ENCODE results near the gene CDC73.

CDC73 gene

GRCh38 chr1:193241132-193241827 lies 119.4 kb downstream of the CDC73 start:
- H3K4me3 ChIP-seq (ENCODE audit: low read depth, low read length) = no peak overlapping the region
- TF ChIP-seq CTCF (IDR thresholded peaks at IDR 0.05; ENCODE audit: borderline replicate concordance, insufficient read depth, low read depth, low read length) = no peak

GRCh38 chr1:193242000-193242399 lies 120.2 kb downstream of the CDC73 start:
- TF ChIP-seq CTCF (IDR thresholded peaks at IDR 0.05; ENCODE audit: borderline replicate concordance, insufficient read depth, low read depth, low read length) = no peak

GRCh38 chr1:193249187-193249586 lies 127.4 kb downstream of the CDC73 start:
- no peak for TF ChIP-seq CTCF (IDR thresholded peaks at IDR 0.05; ENCODE audit: borderline replicate concordance, insufficient read depth, low read depth, low read length)
- no peak overlapping the region for H3K4me3 ChIP-seq (ENCODE audit: low read depth, low read length)

More at GRCh38 chr1:193242000-193242399, 120.2 kb downstream of the CDC73 start:
- H3K4me3 ChIP-seq (ENCODE audit: low read depth, low read length) = no peak overlapping the region

GRCh38 chr1:193251950-193252349 lies 130.1 kb downstream of the CDC73 start:
- TF ChIP-seq CTCF (IDR thresholded peaks at IDR 0.05; ENCODE audit: borderline replicate concordance, insufficient read depth, low read depth, low read length) = no peak
- no peak overlapping the region for H3K4me3 ChIP-seq (ENCODE audit: low read depth, low read length)

GRCh38 chr1:193256019-193256418 lies 134.2 kb downstream of the CDC73 start:
- no peak for TF ChIP-seq CTCF (IDR thresholded peaks at IDR 0.05; ENCODE audit: borderline replicate concordance, insufficient read depth, low read depth, low read length)
- H3K4me3 ChIP-seq (ENCODE audit: low read depth, low read length) = no peak overlapping the region

- no peak overlapping the region for H3K4me3 ChIP-seq (ENCODE audit: low read depth, low read length)
- no peak for TF ChIP-seq CTCF (IDR thresholded peaks at IDR 0.05; ENCODE audit: borderline replicate concordance, insufficient read depth, low read depth, low read length)
These were observed 137.8 kb downstream of the CDC73 start for GRCh38 chr1:193259636-193260035.

- TF ChIP-seq CTCF (IDR thresholded peaks at IDR 0.05; ENCODE audit: borderline replicate concordance, insufficient read depth, low read depth, low read length) = no peak
- H3K4me3 ChIP-seq (ENCODE audit: low read depth, low read length) = no peak overlapping the region
These were observed 138.4 kb downstream of the CDC73 start for GRCh38 chr1:193260056-193260745.

Data from GM12875 (cell line).